GM10266 (cell line): ENCODE measurements around the gene DSC1.

Experiments
- DNase-seq: peaks from one replicate; pipeline ENCODE4 v3.0.0; 2012; ENCODE audit errors: extremely low spot score
- CTCF ChIP-seq: IDR thresholded peaks from 2 replicates; pipeline ENCODE4 v1.5.1; 2012; ENCODE audit warnings: mild to moderate bottlenecking, low read depth; ENCODE audit not compliant: control insufficient read depth, insufficient read depth; ENCODE audit errors: missing control alignments

DSC1 gene

GRCh38 chr18:31171144-31171839 lies 8.6 kb upstream of the DSC1 start:
- DNase-seq: no peak
- TF ChIP-seq CTCF: no peak

GRCh38 chr18:31170335-31170734 lies 7.7 kb upstream of the DSC1 start:
- no peak for DNase-seq
- TF ChIP-seq CTCF: no peak

GRCh38 chr18:31162419-31162793 lies 250 bp downstream of the DSC1 start:
- no peak for TF ChIP-seq CTCF
- DNase-seq: no peak

GRCh38 chr18:31161757-31162418 lies 768 bp downstream of the DSC1 start:
- DNase-seq: no peak
- no peak for TF ChIP-seq CTCF

- no peak for TF ChIP-seq CTCF
- no peak for DNase-seq
Measured at GRCh38 chr18:31156821-31157763, 5.6 kb downstream of the DSC1 start.

GRCh38 chr18:31155498-31155897 lies 7.2 kb downstream of the DSC1 start:
- no peak for DNase-seq
- no peak for TF ChIP-seq CTCF

GRCh38 chr18:31154181-31154580 lies 8.5 kb downstream of the DSC1 start:
- no peak for TF ChIP-seq CTCF
- no peak for DNase-seq
